ENCODE results near the gene MROH2A. TPM values are rescaled to one million over a fixed set of nuclear protein-coding genes. Genes with fewer than 3 reads are reported as not detected.

MROH2A gene
- total RNA-seq, 2 experiments from 2014 or later, result not detected

GRCh38 chr2:233844064-233844807, 66.1 kb downstream of the MROH2A start:
- Mint-ChIP-seq H3K27ac (no peak overlapping the region), H3K4me3 (no peak overlapping the region), H3K9me3 (no peaks in the 10 kb centered on the region), H3K36me3 (ENCODE audit: low read depth) (peaks cover 94% of the 10 kb centered on the region), H3K4me1 (ENCODE audit: low read depth) (peaks cover 9% of the 10 kb centered on the region), H3K27me3 (no peaks in the 10 kb centered on the region)
- TF ChIP-seq CTCF (IDR thresholded peaks at IDR 0.05), result no peak
- DNase-seq (no peak), ATAC-seq (no peak)
- ChIA-PET POLR2A (interaction anchor here (0.8 kb wide), 1 partner anchor 12 kb away, joined by 5 read pairs; no protein-coding TSS in a partner anchor), CTCF (interaction anchor here (1.3 to 1.4 kb wide), 2 partner anchors 71 to 84 kb away, joined by 3 read pairs; no protein-coding TSS in a partner anchor)
- intact Hi-C loops (cut with micrococcal nuclease), result no loop called here

GRCh38 chr2:233844836-233845235, 66.7 kb downstream of the MROH2A start:
- CTCF ChIA-PET, result interaction anchor here (1.3 to 1.6 kb wide), 3 partner anchors 16 to 84 kb away, joined by 3 read pairs; no protein-coding TSS in a partner anchor
- no peak for DNase-seq
- H3K27me3 Mint-ChIP-seq, result no peaks in the 10 kb centered on the region

GRCh38 chr2:233845301-233846060, 67.4 kb downstream of the MROH2A start:
- POLR2A ChIA-PET, result no interaction called here
- CTCF ChIA-PET, result interaction anchor here (1.3 to 1.6 kb wide), 3 partner anchors 16 to 83 kb away, joined by 3 read pairs; no protein-coding TSS in a partner anchor
- no peak overlapping the region for H3K4me3 Mint-ChIP-seq
- intact Hi-C loops (cut with micrococcal nuclease), result no loop called here
- peaks cover 92% of the 10 kb centered on the region for H3K36me3 Mint-ChIP-seq (ENCODE audit: low read depth)
- peaks cover 3% of the 10 kb centered on the region for H3K4me1 Mint-ChIP-seq (ENCODE audit: low read depth)
- no peaks in the 10 kb centered on the region for H3K9me3 Mint-ChIP-seq
- no peaks in the 10 kb centered on the region for H3K27me3 Mint-ChIP-seq
- no peak for TF ChIP-seq CTCF (IDR thresholded peaks at IDR 0.05)
- no peak overlapping the region for H3K27ac Mint-ChIP-seq
- DNase-seq (no peak), ATAC-seq (no peak)

More at GRCh38 chr2:233844836-233845235, 66.7 kb downstream of the MROH2A start:
- Mint-ChIP-seq H3K9me3 (no peaks in the 10 kb centered on the region), H3K36me3 (ENCODE audit: low read depth) (peaks cover 94% of the 10 kb centered on the region), H3K4me3 (no peak overlapping the region), H3K27ac (no peak overlapping the region), H3K4me1 (ENCODE audit: low read depth) (peaks cover 9% of the 10 kb centered on the region)
- no peak for TF ChIP-seq CTCF (IDR thresholded peaks at IDR 0.05)
- intact Hi-C loops (cut with micrococcal nuclease), result no loop called here
- ATAC-seq, result no peak
- POLR2A ChIA-PET, result no interaction called here

- no peak for TF ChIP-seq CTCF (IDR thresholded peaks at IDR 0.05)
- no peak for DNase-seq
- H3K4me1 Mint-ChIP-seq (ENCODE audit: low read depth), result peaks cover 2% of the 10 kb centered on the region
- ChIA-PET POLR2A (interaction anchor here (2.4 kb wide), 1 partner anchor 17 kb away, joined by 5 read pairs; no protein-coding TSS in a partner anchor), CTCF (interaction anchor here (1.6 kb wide), 1 partner anchor 14 kb away, joined by 3 read pairs; no protein-coding TSS in a partner anchor)
- intact Hi-C loops (cut with micrococcal nuclease), result no loop called here
- H3K27me3 Mint-ChIP-seq, result no peaks in the 10 kb centered on the region
- H3K4me3 Mint-ChIP-seq, result no peak overlapping the region
- no peaks in the 10 kb centered on the region for H3K9me3 Mint-ChIP-seq
- ATAC-seq, result no peak
- peaks cover 92% of the 10 kb centered on the region for H3K36me3 Mint-ChIP-seq (ENCODE audit: low read depth)
- H3K27ac Mint-ChIP-seq, result no peak overlapping the region
These were observed 68.5 kb downstream of the MROH2A start for GRCh38 chr2:233846387-233847247.

All from activated CD8-positive, alpha-beta T cell treated with anti-CD3 and anti-CD28 coated beads for 36 hours (primary cell).